A549 (cell line): ENCODE measurements around the gene SLC9A9.

ENCODE experiments used
- CBX8 ChIP-seq: fragments of 200-600 bp; sonication (generic); IDR thresholded peaks from 2 replicates; pipeline ENCODE4 v1.6.1; 2016
- EP300 ChIP-seq, 2 experiments: fragments of >200 bp; sonication (Bioruptor Twin); formaldehyde crosslinking; IDR thresholded peaks; 2 replicates in 1 of 2; 3 replicates in 1 of 2; pipeline ENCODE4 v1.6.1; 2016 to 2017
- JUN ChIP-seq, 2 experiments: fragments of >200 bp; sonication (Bioruptor Twin); formaldehyde crosslinking; IDR thresholded peaks; 2 replicates in 1 of 2; 3 replicates in 1 of 2; pipeline ENCODE4 v1.6.1; 2016 to 2017
- MYC ChIP-seq: IDR thresholded peaks from 2 replicates; pipeline ENCODE4 v1.6.1; 2012; ENCODE audit warnings: mild to moderate bottlenecking, inconsistent platforms, low read length, improper control_type of control experiment, borderline replicate concordance
- NFE2L2 ChIP-seq: fragments of 150-350 bp; conservative IDR thresholded peaks from 2 replicates; pipeline ENCODE4 v1.6.1; 2014; ENCODE audit warnings: low read length
- POLR2A ChIP-seq: IDR thresholded peaks from 2 replicates; pipeline ENCODE4 v1.6.1; 2012; ENCODE audit warnings: mild to moderate bottlenecking, low read length
- TF ChIP-seq, protein P1 (sequence below): fragments of >200 bp; sonication (Bioruptor Twin); formaldehyde crosslinking; IDR thresholded peaks from 3 replicates; pipeline ENCODE4 v1.5.1; 2016
- TF ChIP-seq, protein P2 (sequence below): fragments of 200-600 bp; sonication (generic); IDR thresholded peaks from 2 replicates; pipeline ENCODE4 v1.6.1; 2016; ENCODE audit warnings: antibody characterized with exemption, mild to moderate bottlenecking, moderate library complexity

DNA sequence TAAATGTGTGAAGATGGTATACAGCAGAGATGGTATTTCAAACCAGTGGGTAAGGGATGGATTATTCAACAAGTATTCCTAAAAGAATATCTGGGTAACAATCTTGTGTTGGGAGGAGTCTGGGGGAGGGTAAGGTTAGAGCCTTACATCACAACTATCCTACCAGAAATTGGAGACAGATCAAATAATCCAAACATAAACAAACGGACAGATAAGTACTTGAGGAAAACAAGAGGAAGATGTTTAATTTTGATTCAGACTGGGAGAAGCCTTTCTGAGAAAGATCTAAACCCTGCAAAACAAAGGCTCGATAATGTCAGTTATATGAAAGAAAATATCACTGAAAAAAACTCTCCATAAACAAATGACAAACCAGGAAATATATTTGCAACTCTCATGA, 77.9 kb downstream of the SLC9A9 start:
- TF ChIP-seq, protein P1, sequence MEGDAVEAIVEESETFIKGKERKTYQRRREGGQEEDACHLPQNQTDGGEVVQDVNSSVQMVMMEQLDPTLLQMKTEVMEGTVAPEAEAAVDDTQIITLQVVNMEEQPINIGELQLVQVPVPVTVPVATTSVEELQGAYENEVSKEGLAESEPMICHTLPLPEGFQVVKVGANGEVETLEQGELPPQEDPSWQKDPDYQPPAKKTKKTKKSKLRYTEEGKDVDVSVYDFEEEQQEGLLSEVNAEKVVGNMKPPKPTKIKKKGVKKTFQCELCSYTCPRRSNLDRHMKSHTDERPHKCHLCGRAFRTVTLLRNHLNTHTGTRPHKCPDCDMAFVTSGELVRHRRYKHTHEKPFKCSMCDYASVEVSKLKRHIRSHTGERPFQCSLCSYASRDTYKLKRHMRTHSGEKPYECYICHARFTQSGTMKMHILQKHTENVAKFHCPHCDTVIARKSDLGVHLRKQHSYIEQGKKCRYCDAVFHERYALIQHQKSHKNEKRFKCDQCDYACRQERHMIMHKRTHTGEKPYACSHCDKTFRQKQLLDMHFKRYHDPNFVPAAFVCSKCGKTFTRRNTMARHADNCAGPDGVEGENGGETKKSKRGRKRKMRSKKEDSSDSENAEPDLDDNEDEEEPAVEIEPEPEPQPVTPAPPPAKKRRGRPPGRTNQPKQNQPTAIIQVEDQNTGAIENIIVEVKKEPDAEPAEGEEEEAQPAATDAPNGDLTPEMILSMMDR: no peak
- no peak for TF ChIP-seq MYC
- TF ChIP-seq EP300 (IDR thresholded peaks at IDR 0.05): no peak
- TF ChIP-seq CBX8: no peak
- no peak for TF ChIP-seq POLR2A
- TF ChIP-seq NFE2L2: no peak
- TF ChIP-seq JUN (IDR thresholded peaks at IDR 0.05): no peak
- TF ChIP-seq, protein P2, sequence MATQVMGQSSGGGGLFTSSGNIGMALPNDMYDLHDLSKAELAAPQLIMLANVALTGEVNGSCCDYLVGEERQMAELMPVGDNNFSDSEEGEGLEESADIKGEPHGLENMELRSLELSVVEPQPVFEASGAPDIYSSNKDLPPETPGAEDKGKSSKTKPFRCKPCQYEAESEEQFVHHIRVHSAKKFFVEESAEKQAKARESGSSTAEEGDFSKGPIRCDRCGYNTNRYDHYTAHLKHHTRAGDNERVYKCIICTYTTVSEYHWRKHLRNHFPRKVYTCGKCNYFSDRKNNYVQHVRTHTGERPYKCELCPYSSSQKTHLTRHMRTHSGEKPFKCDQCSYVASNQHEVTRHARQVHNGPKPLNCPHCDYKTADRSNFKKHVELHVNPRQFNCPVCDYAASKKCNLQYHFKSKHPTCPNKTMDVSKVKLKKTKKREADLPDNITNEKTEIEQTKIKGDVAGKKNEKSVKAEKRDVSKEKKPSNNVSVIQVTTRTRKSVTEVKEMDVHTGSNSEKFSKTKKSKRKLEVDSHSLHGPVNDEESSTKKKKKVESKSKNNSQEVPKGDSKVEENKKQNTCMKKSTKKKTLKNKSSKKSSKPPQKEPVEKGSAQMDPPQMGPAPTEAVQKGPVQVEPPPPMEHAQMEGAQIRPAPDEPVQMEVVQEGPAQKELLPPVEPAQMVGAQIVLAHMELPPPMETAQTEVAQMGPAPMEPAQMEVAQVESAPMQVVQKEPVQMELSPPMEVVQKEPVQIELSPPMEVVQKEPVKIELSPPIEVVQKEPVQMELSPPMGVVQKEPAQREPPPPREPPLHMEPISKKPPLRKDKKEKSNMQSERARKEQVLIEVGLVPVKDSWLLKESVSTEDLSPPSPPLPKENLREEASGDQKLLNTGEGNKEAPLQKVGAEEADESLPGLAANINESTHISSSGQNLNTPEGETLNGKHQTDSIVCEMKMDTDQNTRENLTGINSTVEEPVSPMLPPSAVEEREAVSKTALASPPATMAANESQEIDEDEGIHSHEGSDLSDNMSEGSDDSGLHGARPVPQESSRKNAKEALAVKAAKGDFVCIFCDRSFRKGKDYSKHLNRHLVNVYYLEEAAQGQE: no peak
